SK-N-SH treated with all-trans-retinoic acid at 6 μM for 48 hours (cell line): ENCODE data around the gene CXCR6.

ENCODE experiments used
- ATAC-seq: fragments of 200-7000 bp; cut with Tn5 transposase; 3 replicates; pipeline ENCODE4 v1.9.1; 2020; ENCODE audit warnings: mild to moderate bottlenecking, moderate library complexity
- ARNTL ChIP-seq: fragments of 450-650 bp; formaldehyde crosslinking; IDR thresholded peaks from 2 replicates; pipeline ENCODE4 v1.5.0; 2020; ENCODE audit warnings: low read depth, mild to moderate bottlenecking, moderate library complexity, borderline replicate concordance
- BACH2 ChIP-seq: fragments of 250-450 bp; sonication (Bioruptor Pico); IDR thresholded peaks from 2 replicates; pipeline ENCODE4 v1.9.0; 2021; ENCODE audit warnings: mild to moderate bottlenecking, borderline replicate concordance
- CREB5 ChIP-seq: fragments of 250-450 bp; sonication (Bioruptor Pico); IDR thresholded peaks from 2 replicates; pipeline ENCODE4 v1.5.1; 2020; ENCODE audit warnings: low read depth, mild to moderate bottlenecking, moderate library complexity
- ESRRG ChIP-seq: fragments of 250-450 bp; sonication (Bioruptor Pico); IDR thresholded peaks from 2 replicates; pipeline ENCODE4 v1.6.1; 2021; ENCODE audit warnings: mild to moderate bottlenecking
- GLIS3 ChIP-seq: fragments of 250-450 bp; sonication (Bioruptor Pico); IDR thresholded peaks from 2 replicates; pipeline ENCODE4 v1.5.0; 2020; ENCODE audit warnings: mild to moderate bottlenecking, moderate library complexity
- ISL1 ChIP-seq: fragments of 250-450 bp; sonication (Bioruptor Pico); IDR thresholded peaks from 2 replicates; pipeline ENCODE4 v2.1.2; 2022; ENCODE audit warnings: mild to moderate bottlenecking, moderate library complexity
- RARB ChIP-seq: fragments of 250-450 bp; sonication (Bioruptor Pico); IDR thresholded peaks from 2 replicates; pipeline ENCODE4 v1.8.0; 2021; ENCODE audit warnings: mild to moderate bottlenecking, moderate library complexity
- SNAI2 ChIP-seq: fragments of 250-450 bp; sonication (Bioruptor Pico); IDR thresholded peaks from 2 replicates; pipeline ENCODE4 v1.5.0; 2020; ENCODE audit warnings: mild to moderate bottlenecking, moderate library complexity
- TCF4 ChIP-seq: fragments of 250-450 bp; sonication (Bioruptor Pico); IDR thresholded peaks from 2 replicates; pipeline ENCODE4 v1.8.0; 2021; ENCODE audit warnings: mild to moderate bottlenecking, moderate library complexity, borderline replicate concordance
- ZC3H10 ChIP-seq: fragments of 250-450 bp; sonication (Bioruptor Pico); IDR thresholded peaks from 2 replicates; pipeline ENCODE4 v1.5.1; 2021; ENCODE audit warnings: mild to moderate bottlenecking, moderate library complexity
- ZFP3 ChIP-seq: fragments of 250-450 bp; sonication (Bioruptor Pico); IDR thresholded peaks from 2 replicates; pipeline ENCODE4 v1.5.0; 2020; ENCODE audit warnings: mild to moderate bottlenecking, moderate library complexity
- ZFP30 ChIP-seq: fragments of 450-650 bp; formaldehyde crosslinking; IDR thresholded peaks from 2 replicates; pipeline ENCODE4 v1.5.0; 2022; ENCODE audit warnings: mild to moderate bottlenecking, moderate library complexity
- ZNF565 ChIP-seq: fragments of 450-650 bp; formaldehyde crosslinking; conservative IDR thresholded peaks from 2 replicates; pipeline ENCODE4 v1.5.0; 2020; ENCODE audit warnings: low read depth, mild to moderate bottlenecking, moderate library complexity
- ZNF70 ChIP-seq: fragments of 450-650 bp; formaldehyde crosslinking; IDR thresholded peaks from 2 replicates; pipeline ENCODE4 v1.5.0; 2020; ENCODE audit warnings: mild to moderate bottlenecking, moderate library complexity
- ZNF8 ChIP-seq: fragments of 450-650 bp; formaldehyde crosslinking; IDR thresholded peaks from 2 replicates; pipeline ENCODE4 v1.5.0; 2020; ENCODE audit warnings: mild to moderate bottlenecking, moderate library complexity
- TF ChIP-seq, protein P1 (sequence below): fragments of 250-450 bp; sonication (Bioruptor Pico); IDR thresholded peaks from 2 replicates; pipeline ENCODE4 v1.5.0; 2020; ENCODE audit warnings: mild to moderate bottlenecking, moderate library complexity
- TF ChIP-seq, protein P2 (sequence below): fragments of 250-450 bp; sonication (Bioruptor Pico); IDR thresholded peaks from 2 replicates; pipeline ENCODE4 v1.8.0; 2020; ENCODE audit warnings: mild to moderate bottlenecking, moderate library complexity, borderline replicate concordance
- TF ChIP-seq, protein P3 (sequence below): fragments of 250-450 bp; sonication (Bioruptor Pico); IDR thresholded peaks from 2 replicates; pipeline ENCODE4 v1.5.1; 2021; ENCODE audit warnings: mild to moderate bottlenecking, moderate library complexity

The CXCR6 gene

GRCh38 chr3:45966371-45966791 lies 23.1 kb downstream of the CXCR6 start:
- TF ChIP-seq ISL1 (CRISPR knock-in tag) (no peak), SNAI2 (CRISPR knock-in tag) (no peak)
- TF ChIP-seq, protein P1, sequence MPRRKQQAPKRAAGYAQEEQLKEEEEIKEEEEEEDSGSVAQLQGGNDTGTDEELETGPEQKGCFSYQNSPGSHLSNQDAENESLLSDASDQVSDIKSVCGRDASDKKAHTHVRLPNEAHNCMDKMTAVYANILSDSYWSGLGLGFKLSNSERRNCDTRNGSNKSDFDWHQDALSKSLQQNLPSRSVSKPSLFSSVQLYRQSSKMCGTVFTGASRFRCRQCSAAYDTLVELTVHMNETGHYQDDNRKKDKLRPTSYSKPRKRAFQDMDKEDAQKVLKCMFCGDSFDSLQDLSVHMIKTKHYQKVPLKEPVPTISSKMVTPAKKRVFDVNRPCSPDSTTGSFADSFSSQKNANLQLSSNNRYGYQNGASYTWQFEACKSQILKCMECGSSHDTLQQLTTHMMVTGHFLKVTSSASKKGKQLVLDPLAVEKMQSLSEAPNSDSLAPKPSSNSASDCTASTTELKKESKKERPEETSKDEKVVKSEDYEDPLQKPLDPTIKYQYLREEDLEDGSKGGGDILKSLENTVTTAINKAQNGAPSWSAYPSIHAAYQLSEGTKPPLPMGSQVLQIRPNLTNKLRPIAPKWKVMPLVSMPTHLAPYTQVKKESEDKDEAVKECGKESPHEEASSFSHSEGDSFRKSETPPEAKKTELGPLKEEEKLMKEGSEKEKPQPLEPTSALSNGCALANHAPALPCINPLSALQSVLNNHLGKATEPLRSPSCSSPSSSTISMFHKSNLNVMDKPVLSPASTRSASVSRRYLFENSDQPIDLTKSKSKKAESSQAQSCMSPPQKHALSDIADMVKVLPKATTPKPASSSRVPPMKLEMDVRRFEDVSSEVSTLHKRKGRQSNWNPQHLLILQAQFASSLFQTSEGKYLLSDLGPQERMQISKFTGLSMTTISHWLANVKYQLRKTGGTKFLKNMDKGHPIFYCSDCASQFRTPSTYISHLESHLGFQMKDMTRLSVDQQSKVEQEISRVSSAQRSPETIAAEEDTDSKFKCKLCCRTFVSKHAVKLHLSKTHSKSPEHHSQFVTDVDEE (CRISPR knock-in tag) = no peak
- ATAC-seq = no peak

DNA sequence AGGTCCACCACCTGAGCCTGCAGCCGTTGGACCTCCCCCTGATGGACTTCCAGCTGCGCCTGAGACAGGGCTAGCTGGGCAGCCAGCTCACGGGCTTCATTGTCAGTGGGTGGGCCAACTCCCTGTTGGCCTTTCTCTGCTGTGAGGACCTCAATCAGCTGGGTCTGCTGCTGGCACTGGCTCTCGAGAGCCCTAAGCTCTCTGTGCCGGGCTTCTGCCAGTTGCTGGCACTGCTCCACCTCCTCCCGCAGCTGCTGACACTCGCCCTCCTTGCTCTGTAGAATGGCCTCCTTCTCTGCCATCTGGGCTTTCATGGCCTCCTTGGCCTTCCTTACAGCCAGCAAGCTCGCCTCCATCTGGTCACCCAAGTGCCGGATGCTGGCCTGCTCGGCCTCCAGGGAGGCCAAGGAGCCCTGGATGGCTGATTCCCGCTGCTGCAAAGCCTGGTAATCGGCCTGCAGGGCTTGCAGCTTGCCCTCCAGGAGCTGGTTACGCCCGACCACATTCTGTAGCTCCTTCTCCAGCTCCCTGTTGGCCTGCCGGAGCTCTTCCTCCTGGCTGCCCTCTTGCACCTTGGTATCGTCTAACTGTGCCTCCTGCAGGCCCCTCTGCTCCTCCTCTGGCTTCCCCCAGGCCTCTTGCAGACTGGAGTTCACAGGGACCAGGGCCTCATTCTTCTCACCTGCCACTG lies 23.8 kb downstream of the CXCR6 start:
- TF ChIP-seq ESRRG (CRISPR knock-in tag) = no peak
- TF ChIP-seq CREB5 = no peak
- TF ChIP-seq, protein P2, sequence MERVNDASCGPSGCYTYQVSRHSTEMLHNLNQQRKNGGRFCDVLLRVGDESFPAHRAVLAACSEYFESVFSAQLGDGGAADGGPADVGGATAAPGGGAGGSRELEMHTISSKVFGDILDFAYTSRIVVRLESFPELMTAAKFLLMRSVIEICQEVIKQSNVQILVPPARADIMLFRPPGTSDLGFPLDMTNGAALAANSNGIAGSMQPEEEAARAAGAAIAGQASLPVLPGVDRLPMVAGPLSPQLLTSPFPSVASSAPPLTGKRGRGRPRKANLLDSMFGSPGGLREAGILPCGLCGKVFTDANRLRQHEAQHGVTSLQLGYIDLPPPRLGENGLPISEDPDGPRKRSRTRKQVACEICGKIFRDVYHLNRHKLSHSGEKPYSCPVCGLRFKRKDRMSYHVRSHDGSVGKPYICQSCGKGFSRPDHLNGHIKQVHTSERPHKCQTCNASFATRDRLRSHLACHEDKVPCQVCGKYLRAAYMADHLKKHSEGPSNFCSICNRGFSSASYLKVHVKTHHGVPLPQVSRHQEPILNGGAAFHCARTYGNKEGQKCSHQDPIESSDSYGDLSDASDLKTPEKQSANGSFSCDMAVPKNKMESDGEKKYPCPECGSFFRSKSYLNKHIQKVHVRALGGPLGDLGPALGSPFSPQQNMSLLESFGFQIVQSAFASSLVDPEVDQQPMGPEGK (CRISPR knock-in tag) = no peak
- no peak for TF ChIP-seq ZNF70 (CRISPR knock-in tag)
- no peak for TF ChIP-seq ARNTL (CRISPR knock-in tag)
- TF ChIP-seq, protein P1 (CRISPR knock-in tag) = no peak
- TF ChIP-seq ZFP3 (CRISPR knock-in tag) = no peak
- no peak for TF ChIP-seq ZC3H10 (CRISPR knock-in tag)
- no peak for TF ChIP-seq TCF4 (CRISPR knock-in tag)
- no peak for TF ChIP-seq ZNF8 (CRISPR knock-in tag)
- no peak for TF ChIP-seq ZNF565 (CRISPR knock-in tag)
- no peak for TF ChIP-seq BACH2 (CRISPR knock-in tag)
- TF ChIP-seq ZFP30 (CRISPR knock-in tag) = no peak
- TF ChIP-seq, protein P3, sequence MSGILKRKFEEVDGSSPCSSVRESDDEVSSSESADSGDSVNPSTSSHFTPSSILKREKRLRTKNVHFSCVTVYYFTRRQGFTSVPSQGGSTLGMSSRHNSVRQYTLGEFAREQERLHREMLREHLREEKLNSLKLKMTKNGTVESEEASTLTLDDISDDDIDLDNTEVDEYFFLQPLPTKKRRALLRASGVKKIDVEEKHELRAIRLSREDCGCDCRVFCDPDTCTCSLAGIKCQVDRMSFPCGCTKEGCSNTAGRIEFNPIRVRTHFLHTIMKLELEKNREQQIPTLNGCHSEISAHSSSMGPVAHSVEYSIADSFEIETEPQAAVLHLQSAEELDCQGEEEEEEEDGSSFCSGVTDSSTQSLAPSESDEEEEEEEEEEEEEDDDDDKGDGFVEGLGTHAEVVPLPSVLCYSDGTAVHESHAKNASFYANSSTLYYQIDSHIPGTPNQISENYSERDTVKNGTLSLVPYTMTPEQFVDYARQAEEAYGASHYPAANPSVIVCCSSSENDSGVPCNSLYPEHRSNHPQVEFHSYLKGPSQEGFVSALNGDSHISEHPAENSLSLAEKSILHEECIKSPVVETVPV (CRISPR knock-in tag) = no peak
- TF ChIP-seq GLIS3 (CRISPR knock-in tag) = no peak
- ATAC-seq = no peak

DNA sequence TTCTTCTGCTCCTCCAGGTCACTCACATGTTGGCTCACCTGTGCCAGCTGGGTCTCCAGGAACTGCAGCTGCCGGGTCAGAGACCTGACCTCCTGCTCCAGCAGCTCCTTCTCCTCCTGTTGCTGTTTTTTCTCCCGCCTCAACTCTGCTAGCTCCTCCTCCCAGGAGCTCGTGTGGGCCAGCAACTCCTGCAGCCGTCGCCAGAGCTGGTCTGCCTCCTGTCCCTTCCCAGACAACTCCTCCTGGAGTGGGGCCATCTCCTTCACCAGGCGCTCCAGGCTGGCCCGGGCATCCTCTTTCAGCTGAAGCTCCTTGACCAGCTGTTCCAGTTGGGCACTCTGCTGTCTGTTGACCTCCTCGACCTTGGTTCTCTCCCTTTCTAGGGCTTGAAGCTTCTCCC lies 24.5 kb downstream of the CXCR6 start:
- TF ChIP-seq RARB (CRISPR knock-in tag) (no peak), SNAI2 (CRISPR knock-in tag) (no peak), ZNF565 (CRISPR knock-in tag) (no peak), ZFP30 (CRISPR knock-in tag) (no peak), ZNF70 (CRISPR knock-in tag) (no peak)
- TF ChIP-seq, protein P3 (CRISPR knock-in tag) = no peak
- TF ChIP-seq, protein P1 (CRISPR knock-in tag) = no peak
- no peak for ATAC-seq
